Skeletal muscle tissue (tissue), 4 donors: ENCODE data around the gene DIP2C. TPM values are rescaled to one million over a fixed set of nuclear protein-coding genes. Genes with fewer than 3 reads are reported as not detected.

ENCODE experiments used
- H3K27ac ChIP-seq: one replicate; pipeline ENCODE4 v1.7.0; 2013; ENCODE audit warnings: mild to moderate bottlenecking, low read depth, low read length, inconsistent platforms
- H3K27me3 ChIP-seq, 3 donors: one replicate each; pipeline ENCODE4 v1.7.0; 2013; ENCODE audit warnings: low read length in 3 of 3; ENCODE audit not compliant: control insufficient read depth in 3 of 3, insufficient read depth in 3 of 3
- H3K36me3 ChIP-seq, 3 donors: one replicate each; pipeline ENCODE4 v1.7.0; 2013; ENCODE audit warnings: low read length in 3 of 3; ENCODE audit not compliant: control insufficient read depth in 3 of 3, insufficient read depth in 3 of 3
- H3K4me1 ChIP-seq, 3 donors: one replicate each; pipeline ENCODE4 v1.7.0; 2013; ENCODE audit warnings: low read length in 3 of 3, mild to moderate bottlenecking in 3 of 3; ENCODE audit not compliant: control insufficient read depth in 3 of 3, insufficient read depth in 3 of 3
- H3K4me3 ChIP-seq, 3 donors: one replicate each; pipeline ENCODE4 v1.7.0; 2013; ENCODE audit warnings: low read length in 3 of 3
- H3K9ac ChIP-seq, 3 donors: one replicate each; pipeline ENCODE4 v1.7.0; 2013; ENCODE audit warnings: low read length in 3 of 3, mild to moderate bottlenecking in 3 of 3, moderate library complexity in 2 of 3, low read depth in 1 of 3
- H3K9me3 ChIP-seq, 3 donors: one replicate each; pipeline ENCODE4 v1.7.0; 2013; ENCODE audit warnings: low read length in 3 of 3; ENCODE audit not compliant: control insufficient read depth in 3 of 3
- total RNA-seq: library from RNA; depleted of rRNA; stranded (reverse); fragments of >200 nt; gene quantifications from one replicate; pipeline ENCODE4 v1.2.3, GENCODE V29; 2014
- donor health status: Osteomylitis.

DIP2C gene
- total RNA-seq, 1 donor from 2014 or later = 18.8 TPM

GRCh38 chr10:670990-671389, 18.5 kb downstream of the DIP2C start:
- Histone ChIP-seq H3K9ac (no peak overlapping the region), H3K27me3 (no peaks in the 10 kb centered on the region), H3K4me1 (peaks cover 4 to 37% (median 10%) of the 10 kb centered on the region in 3 donors), H3K4me3 (no peak overlapping the region), H3K27ac (no peak overlapping the region), H3K9me3 (no peaks in the 10 kb centered on the region), H3K36me3 (no peaks in the 10 kb centered on the region)

DNA sequence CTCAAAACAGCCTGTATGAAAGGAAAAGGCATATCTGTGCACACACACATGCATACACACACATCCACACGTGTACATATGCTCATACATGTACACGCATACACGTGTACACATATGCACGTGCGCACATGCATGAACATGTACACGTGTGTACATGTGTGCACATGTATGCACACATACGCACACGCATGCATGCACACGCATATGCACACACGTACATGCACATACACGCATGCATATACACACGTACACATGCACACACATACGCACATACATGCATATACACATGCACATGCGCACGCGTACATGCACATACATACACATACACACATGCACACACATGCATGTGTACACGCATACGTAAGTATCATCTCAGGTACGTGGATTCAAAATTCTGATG, 19.4 kb downstream of the DIP2C start:
- Histone ChIP-seq H3K9me3 (no peaks in the 10 kb centered on the region), H3K36me3 (no peaks in the 10 kb centered on the region), H3K4me1 (peaks cover 4 to 37% (median 10%) of the 10 kb centered on the region in 3 donors), H3K4me3 (no peak overlapping the region), H3K9ac (no peak overlapping the region), H3K27me3 (no peaks in the 10 kb centered on the region), H3K27ac (no peak overlapping the region)

GRCh38 chr10:668786-669485, 20.5 kb downstream of the DIP2C start:
- H3K36me3 ChIP-seq = no peaks in the 10 kb centered on the region
- H3K27ac ChIP-seq = no peak overlapping the region
- no peaks in the 10 kb centered on the region for H3K27me3 ChIP-seq
- H3K9me3 ChIP-seq = no peaks in the 10 kb centered on the region
- peaks cover 4 to 39% (median 10%) of the 10 kb centered on the region in 3 donors for H3K4me1 ChIP-seq
- H3K9ac ChIP-seq = no peak overlapping the region
- H3K4me3 ChIP-seq = no peak overlapping the region

DNA sequence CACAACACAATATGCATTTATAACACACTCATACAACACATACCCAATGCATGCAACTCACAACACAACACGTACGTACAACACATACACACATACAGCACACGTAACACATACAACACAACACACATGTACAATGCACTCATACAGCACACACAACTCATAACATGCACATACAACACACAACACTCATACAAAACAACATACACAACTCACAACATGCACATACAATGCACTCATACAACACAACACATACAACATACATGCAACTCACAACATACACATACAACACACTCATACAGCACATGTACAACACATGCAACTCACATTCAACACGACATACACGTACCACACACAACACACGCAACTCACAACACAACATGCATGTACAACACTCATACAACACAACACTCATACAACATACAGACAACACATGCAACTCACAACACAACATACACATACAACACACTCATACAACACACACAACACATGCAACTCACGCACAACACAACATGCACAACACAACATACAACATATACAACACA, 21.8 kb downstream of the DIP2C start:
- Histone ChIP-seq H3K4me3 (no peak overlapping the region), H3K9ac (no peak overlapping the region), H3K4me1 (peaks cover 0 to 46% (median 12%) of the 10 kb centered on the region in 3 donors), H3K27me3 (no peaks in the 10 kb centered on the region), H3K27ac (no peak overlapping the region), H3K9me3 (no peaks in the 10 kb centered on the region), H3K36me3 (no peaks in the 10 kb centered on the region)

DNA sequence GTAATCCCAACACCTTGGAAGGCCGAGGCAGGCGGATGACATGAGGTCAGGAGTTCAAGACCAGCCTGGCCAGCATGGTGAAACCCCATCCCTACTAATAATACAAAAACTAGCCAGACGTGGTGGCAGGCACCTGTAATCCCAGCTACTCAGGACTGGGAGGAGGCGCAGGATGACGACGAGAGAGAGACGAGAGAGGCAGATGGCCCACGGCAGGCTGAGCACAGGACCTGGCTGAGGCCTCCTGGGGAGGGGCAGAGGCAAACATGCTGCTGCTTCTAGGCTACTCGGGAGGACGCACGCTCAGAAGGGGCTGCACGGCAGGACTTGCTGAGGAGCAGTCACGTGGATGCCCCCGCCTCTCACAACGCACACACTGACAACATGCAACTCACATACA, 22.4 kb downstream of the DIP2C start:
- Histone ChIP-seq H3K9ac (no peak overlapping the region), H3K27ac (no peak overlapping the region), H3K4me3 (no peak overlapping the region), H3K9me3 (no peaks in the 10 kb centered on the region), H3K36me3 (no peaks in the 10 kb centered on the region), H3K27me3 (no peaks in the 10 kb centered on the region), H3K4me1 (peaks cover 2 to 49% (median 12%) of the 10 kb centered on the region in 3 donors)

DNA sequence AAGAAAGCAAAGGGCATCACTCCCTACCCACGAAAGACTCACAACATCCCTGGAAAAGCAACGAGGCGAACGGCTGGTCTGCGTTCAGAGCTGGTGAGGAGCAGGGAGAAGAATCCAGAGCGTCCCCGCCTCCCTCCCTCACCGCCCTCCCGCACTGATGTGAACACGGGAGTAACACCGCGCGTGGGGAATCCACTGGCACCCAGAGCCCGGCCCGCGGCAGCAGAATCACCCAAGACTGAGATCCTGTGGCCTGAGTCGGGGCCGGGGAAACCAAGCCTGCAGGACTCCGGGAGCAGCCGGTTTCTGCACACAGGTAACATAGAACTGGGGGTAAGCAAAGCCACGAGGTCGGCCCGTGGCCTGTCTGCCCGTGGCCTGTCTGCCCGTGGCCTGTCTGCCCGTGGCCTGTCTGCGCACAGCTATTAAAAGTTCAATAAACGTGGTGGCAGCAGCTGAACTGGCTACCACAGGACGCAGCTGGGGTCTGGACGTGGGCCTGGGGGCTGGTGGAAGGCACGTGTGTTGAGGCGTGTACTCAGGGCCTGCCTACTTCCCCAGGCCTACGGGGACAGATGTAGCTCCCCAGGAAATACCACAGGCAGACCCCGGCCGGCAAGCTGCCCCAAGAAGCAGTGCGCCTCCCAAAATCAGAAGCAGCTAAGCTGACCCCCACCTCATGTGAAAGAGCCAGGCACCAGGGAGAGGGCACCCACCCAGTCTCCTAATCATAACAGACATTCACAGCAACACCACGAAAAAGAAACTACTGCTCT, 23.0 kb downstream of the DIP2C start:
- peaks cover 9 to 55% (median 19%) of the 10 kb centered on the region in 3 donors for H3K4me1 ChIP-seq
- no peaks in the 10 kb centered on the region for H3K27me3 ChIP-seq
- H3K9ac ChIP-seq = no peak overlapping the region
- H3K36me3 ChIP-seq = no peaks in the 10 kb centered on the region
- H3K27ac ChIP-seq = no peak overlapping the region
- no peaks in the 10 kb centered on the region for H3K9me3 ChIP-seq
- H3K4me3 ChIP-seq = no peak overlapping the region

GRCh38 chr10:665579-666091, 23.8 kb downstream of the DIP2C start:
- H3K27me3 ChIP-seq = no peaks in the 10 kb centered on the region
- H3K4me3 ChIP-seq = no peak overlapping the region
- no peaks in the 10 kb centered on the region for H3K9me3 ChIP-seq
- no peaks in the 10 kb centered on the region for H3K36me3 ChIP-seq
- H3K9ac ChIP-seq = no peak overlapping the region
- no peak overlapping the region for H3K27ac ChIP-seq
- H3K4me1 ChIP-seq = peaks cover 16 to 63% (median 27%) of the 10 kb centered on the region in 3 donors

DNA sequence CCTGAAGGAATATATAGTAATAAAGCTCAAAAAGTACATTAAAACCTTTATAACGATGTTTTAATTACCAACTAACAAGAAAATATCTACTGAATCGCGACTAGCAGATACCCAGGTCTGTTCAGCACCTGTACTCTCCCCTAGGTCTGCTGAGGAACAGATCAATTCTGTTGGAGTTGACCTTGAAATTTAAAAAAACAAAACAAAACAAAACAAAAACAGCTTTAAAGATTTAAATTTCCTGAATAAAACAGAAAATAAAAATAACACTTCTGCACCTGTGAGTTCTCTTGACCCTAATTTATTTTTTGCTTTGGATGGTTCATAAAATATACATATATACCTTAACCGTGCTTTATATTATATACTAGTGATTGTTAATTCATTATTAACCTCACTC, 24.6 kb downstream of the DIP2C start:
- Histone ChIP-seq H3K36me3 (no peaks in the 10 kb centered on the region), H3K9ac (no peak overlapping the region), H3K27ac (no peak overlapping the region), H3K9me3 (no peaks in the 10 kb centered on the region), H3K4me3 (no peak overlapping the region), H3K27me3 (no peaks in the 10 kb centered on the region), H3K4me1 (peaks cover 23 to 67% (median 33%) of the 10 kb centered on the region in 3 donors)

DNA sequence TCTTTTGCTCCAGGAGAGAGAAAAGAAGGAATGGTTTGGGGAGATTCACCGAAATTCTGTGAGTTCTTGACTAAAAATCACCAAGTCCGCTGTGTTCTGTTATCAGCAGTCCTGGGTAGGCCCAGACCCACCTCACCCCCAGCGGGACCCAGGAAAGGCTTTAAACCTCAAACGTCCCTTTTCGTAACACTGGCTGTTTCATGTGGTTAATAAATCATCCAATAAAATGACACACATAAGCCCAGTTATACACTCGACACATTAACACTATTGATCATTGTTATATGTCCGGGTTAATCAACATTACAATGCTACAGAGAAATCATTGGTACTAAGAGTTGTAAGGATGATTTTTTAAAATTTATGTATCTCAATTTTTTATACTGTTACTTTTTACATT, 25.2 kb downstream of the DIP2C start:
- Histone ChIP-seq H3K36me3 (no peaks in the 10 kb centered on the region), H3K4me1 (peaks cover 29 to 70% (median 39%) of the 10 kb centered on the region in 3 donors), H3K9ac (no peak overlapping the region), H3K9me3 (no peaks in the 10 kb centered on the region), H3K4me3 (no peak overlapping the region), H3K27ac (no peak overlapping the region), H3K27me3 (no peaks in the 10 kb centered on the region)

- Histone ChIP-seq H3K9me3 (no peaks in the 10 kb centered on the region), H3K36me3 (no peaks in the 10 kb centered on the region), H3K4me1 (peaks cover 29 to 70% (median 43%) of the 10 kb centered on the region in 3 donors), H3K9ac (no peak overlapping the region), H3K4me3 (no peak overlapping the region), H3K27ac (no peak overlapping the region), H3K27me3 (no peaks in the 10 kb centered on the region)
These were observed 25.6 kb downstream of the DIP2C start for GRCh38 chr10:663831-664251.
